Cardiac muscle cell (in vitro differentiated cells and primary cell): ENCODE data around the gene CREB1. TPM values are rescaled to one million over a fixed set of nuclear protein-coding genes. Genes with fewer than 3 reads are reported as not detected.
A peak's percentile ranks its signal among the peaks of the same experiment; 100 is the strongest.

ENCODE experiments used
- DNase-seq, 2 donors: peaks; one replicate each; pipeline versions ENCODE4 v3.0.0 to v3.0.0-alpha.2; 2010 to 2017; ENCODE audit warnings: low read depth in 1 of 2, low spot score in 1 of 2
- H3K27ac ChIP-seq: fragments of 200-600 bp; sonication (generic); 2 replicates; pipeline ENCODE4 v1.5.1; 2016
- H3K27me3 ChIP-seq: fragments of 200-600 bp; sonication (generic); 2 replicates; pipeline ENCODE4 v1.6.0; 2016; ENCODE audit warnings: control low read depth
- H3K36me3 ChIP-seq: fragments of 200-600 bp; sonication (generic); 2 replicates; pipeline ENCODE4 v1.5.1; 2016; ENCODE audit warnings: control low read depth
- H3K4me1 ChIP-seq: fragments of 200-600 bp; sonication (generic); 2 replicates; pipeline ENCODE4 v1.8.1; 2017; ENCODE audit warnings: low read depth, mild to moderate bottlenecking, mixed run types
- H3K4me3 ChIP-seq: fragments of 200-600 bp; sonication (generic); 2 replicates; pipeline ENCODE4 v1.5.1; 2016; ENCODE audit warnings: mild to moderate bottlenecking
- H3K9me3 ChIP-seq: fragments of 200-600 bp; sonication (generic); 2 replicates; pipeline ENCODE4 v1.5.1; 2017; ENCODE audit warnings: low read depth, mild to moderate bottlenecking, control low read depth
- CTCF ChIP-seq: IDR thresholded peaks from 2 replicates; pipeline ENCODE4 v1.5.1; 2012; ENCODE audit warnings: low read depth, mild to moderate bottlenecking, low read length
- polyA plus RNA-seq: library from polyadenylated mRNA; unstranded; fragments of >200 nt; fragmentation: Nextera tagmentation; extraction: Ambion mirVana; gene quantifications from 2 replicates; pipeline ENCODE4 v1.2.1, GENCODE V29; 2016
- total RNA-seq: library from RNA; depleted of rRNA; stranded (reverse); fragments of >200 nt; gene quantifications from 2 replicates; pipeline ENCODE4 v1.2.3, GENCODE V29; 2016

CREB1 gene
- total and polyA plus RNA-seq, 2 experiments from 2014 or later: 31.9 to 48.9 TPM

- no peaks in the 10 kb centered on the region for H3K36me3 ChIP-seq
- no peak overlapping the region for H3K27ac ChIP-seq
- no peaks in the 10 kb centered on the region for H3K9me3 ChIP-seq
- H3K4me1 ChIP-seq: peaks cover 31% of the 10 kb centered on the region
- DNase-seq: peak in 1 of 2 donors; percentile 28
- no peaks in the 10 kb centered on the region for H3K27me3 ChIP-seq
- no peak for TF ChIP-seq CTCF
- no peak overlapping the region for H3K4me3 ChIP-seq
These were observed 31.3 kb upstream of the CREB1 start for GRCh38 chr2:207498427-207498826.

- peaks cover 36% of the 10 kb centered on the region for H3K4me1 ChIP-seq
- H3K4me3 ChIP-seq: no peak overlapping the region
- H3K27ac ChIP-seq: no peak overlapping the region
- no peak for DNase-seq
- no peaks in the 10 kb centered on the region for H3K9me3 ChIP-seq
- TF ChIP-seq CTCF: no peak
- no peaks in the 10 kb centered on the region for H3K36me3 ChIP-seq
- H3K27me3 ChIP-seq: no peaks in the 10 kb centered on the region
These were observed 30.6 kb upstream of the CREB1 start for GRCh38 chr2:207499114-207499513.

GRCh38 chr2:207501802-207502576, 27.8 kb upstream of the CREB1 start:
- TF ChIP-seq CTCF: no peak
- Histone ChIP-seq H3K9me3 (no peaks in the 10 kb centered on the region), H3K36me3 (no peaks in the 10 kb centered on the region), H3K4me3 (no peak overlapping the region), H3K27ac (peak overlapping the region; percentile 22), H3K4me1 (peaks cover 50% of the 10 kb centered on the region), H3K27me3 (no peaks in the 10 kb centered on the region)
- DNase-seq: peak in 1 of 2 donors; percentile 23

GRCh38 chr2:207502577-207503198, 27.1 kb upstream of the CREB1 start:
- TF ChIP-seq CTCF: no peak
- no peak overlapping the region for H3K4me3 ChIP-seq
- no peaks in the 10 kb centered on the region for H3K27me3 ChIP-seq
- H3K4me1 ChIP-seq: peaks cover 49% of the 10 kb centered on the region
- no peaks in the 10 kb centered on the region for H3K9me3 ChIP-seq
- H3K36me3 ChIP-seq: no peaks in the 10 kb centered on the region
- DNase-seq: no peak
- H3K27ac ChIP-seq: no peak overlapping the region

GRCh38 chr2:207503234-207503633, 26.5 kb upstream of the CREB1 start:
- Histone ChIP-seq H3K4me3 (no peak overlapping the region), H3K4me1 (peaks cover 43% of the 10 kb centered on the region), H3K27me3 (no peaks in the 10 kb centered on the region), H3K9me3 (no peaks in the 10 kb centered on the region), H3K27ac (no peak overlapping the region), H3K36me3 (no peaks in the 10 kb centered on the region)
- TF ChIP-seq CTCF: no peak
- DNase-seq: peak; percentile 11 to 82
